SK-N-SH treated with all-trans-retinoic acid at 6 μM for 48 hours (cell line): ENCODE data around the gene MARS1.

Experiments used
- ARNTL ChIP-seq: fragments of 450-650 bp; formaldehyde crosslinking; IDR thresholded peaks from 2 replicates; pipeline ENCODE4 v1.5.0; 2020; ENCODE audit warnings: low read depth, mild to moderate bottlenecking, moderate library complexity, borderline replicate concordance
- BACH2 ChIP-seq: fragments of 250-450 bp; sonication (Bioruptor Pico); IDR thresholded peaks from 2 replicates; pipeline ENCODE4 v1.9.0; 2021; ENCODE audit warnings: mild to moderate bottlenecking, borderline replicate concordance
- ISL1 ChIP-seq: fragments of 250-450 bp; sonication (Bioruptor Pico); IDR thresholded peaks from 2 replicates; pipeline ENCODE4 v2.1.2; 2022; ENCODE audit warnings: mild to moderate bottlenecking, moderate library complexity
- OSR1 ChIP-seq: fragments of 250-450 bp; sonication (Bioruptor Pico); IDR thresholded peaks from 2 replicates; pipeline ENCODE4 v1.8.0; 2022; ENCODE audit warnings: moderate library complexity, mild to moderate bottlenecking, inconsistent platforms
- RARB ChIP-seq: fragments of 250-450 bp; sonication (Bioruptor Pico); IDR thresholded peaks from 2 replicates; pipeline ENCODE4 v1.8.0; 2021; ENCODE audit warnings: mild to moderate bottlenecking, moderate library complexity
- ZFP30 ChIP-seq: fragments of 450-650 bp; formaldehyde crosslinking; IDR thresholded peaks from 2 replicates; pipeline ENCODE4 v1.5.0; 2022; ENCODE audit warnings: mild to moderate bottlenecking, moderate library complexity
- ZNF565 ChIP-seq: fragments of 450-650 bp; formaldehyde crosslinking; conservative IDR thresholded peaks from 2 replicates; pipeline ENCODE4 v1.5.0; 2020; ENCODE audit warnings: low read depth, mild to moderate bottlenecking, moderate library complexity
- ZNF8 ChIP-seq: fragments of 450-650 bp; formaldehyde crosslinking; IDR thresholded peaks from 2 replicates; pipeline ENCODE4 v1.5.0; 2020; ENCODE audit warnings: mild to moderate bottlenecking, moderate library complexity

DNA sequence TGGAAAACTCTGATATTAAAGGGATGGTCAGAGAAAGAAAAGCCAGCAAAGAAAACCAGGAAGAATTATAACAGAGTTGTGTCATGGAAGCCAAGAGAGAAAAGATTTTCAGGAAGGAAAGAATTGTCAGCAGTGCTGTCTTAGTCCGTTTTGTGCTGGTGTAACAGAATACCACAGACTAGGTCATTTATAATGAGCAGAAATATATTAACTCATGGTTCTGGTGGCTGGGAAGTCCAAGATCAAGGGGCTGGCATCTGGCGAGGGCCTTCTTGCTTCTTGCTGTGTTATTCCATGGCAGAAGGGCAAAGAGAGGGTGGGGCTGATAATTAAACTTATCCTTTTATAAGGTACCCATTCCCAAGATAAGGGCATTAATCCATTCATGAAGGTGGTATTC, 39.2 kb upstream of the MARS1 start:
- TF ChIP-seq BACH2 (CRISPR knock-in tag) (no peak), OSR1 (no peak), ISL1 (CRISPR knock-in tag) (no peak), ZNF8 (CRISPR knock-in tag) (no peak), ZFP30 (CRISPR knock-in tag) (no peak), ZNF565 (no peak), ARNTL (no peak), RARB (CRISPR knock-in tag) (no peak)
